ENCODE results near the gene CFAP68. TPM values are rescaled to one million over a fixed set of nuclear protein-coding genes. Genes with fewer than 3 reads are reported as not detected.

CFAP68 gene
- total RNA-seq, 1 donor from 2014 or later: 17.2 TPM

- Mint-ChIP-seq H3K27ac (ENCODE audit: unreplicated experiment) (no peak overlapping the region), H3K4me1 (ENCODE audit: unreplicated experiment) (peaks cover 29% of the 10 kb centered on the region), H3K4me3 (ENCODE audit: unreplicated experiment) (no peak overlapping the region), H3K9me3 (ENCODE audit: unreplicated experiment) (no peaks in the 10 kb centered on the region), H3K36me3 (ENCODE audit: unreplicated experiment) (no peaks in the 10 kb centered on the region), H3K27me3 (ENCODE audit: unreplicated experiment) (peaks cover 7% of the 10 kb centered on the region)
- DNase-seq (ENCODE audit: extremely low spot score, unreplicated experiment): no peak
- no peak for TF ChIP-seq CTCF (IDR thresholded peaks at IDR 0.05)
Measured at GRCh38 chr11:111916768-111917167, 37.4 kb downstream of the CFAP68 start.

- H3K27me3 Mint-ChIP-seq (ENCODE audit: unreplicated experiment): peaks cover 7% of the 10 kb centered on the region
- H3K36me3 Mint-ChIP-seq (ENCODE audit: unreplicated experiment): no peaks in the 10 kb centered on the region
- peaks cover 24% of the 10 kb centered on the region for H3K4me1 Mint-ChIP-seq (ENCODE audit: unreplicated experiment)
- no peak overlapping the region for H3K27ac Mint-ChIP-seq (ENCODE audit: unreplicated experiment)
- H3K9me3 Mint-ChIP-seq (ENCODE audit: unreplicated experiment): no peaks in the 10 kb centered on the region
- no peak for DNase-seq (ENCODE audit: extremely low spot score, unreplicated experiment)
- H3K4me3 Mint-ChIP-seq (ENCODE audit: unreplicated experiment): no peak overlapping the region
- no peak for TF ChIP-seq CTCF (IDR thresholded peaks at IDR 0.05)
Measured at GRCh38 chr11:111917312-111917711, 38.0 kb downstream of the CFAP68 start.

- DNase-seq (ENCODE audit: extremely low spot score, unreplicated experiment): no peak
- Mint-ChIP-seq H3K4me3 (ENCODE audit: unreplicated experiment) (no peak overlapping the region), H3K27me3 (ENCODE audit: unreplicated experiment) (peaks cover 7% of the 10 kb centered on the region), H3K9me3 (ENCODE audit: unreplicated experiment) (no peaks in the 10 kb centered on the region), H3K36me3 (ENCODE audit: unreplicated experiment) (no peaks in the 10 kb centered on the region), H3K4me1 (ENCODE audit: unreplicated experiment) (peaks cover 26% of the 10 kb centered on the region), H3K27ac (ENCODE audit: unreplicated experiment) (no peak overlapping the region)
- TF ChIP-seq CTCF (IDR thresholded peaks at IDR 0.05): no peak
Measured at GRCh38 chr11:111917788-111918187, 38.4 kb downstream of the CFAP68 start.

- Mint-ChIP-seq H3K36me3 (ENCODE audit: unreplicated experiment) (no peaks in the 10 kb centered on the region), H3K4me1 (ENCODE audit: unreplicated experiment) (peaks cover 28% of the 10 kb centered on the region), H3K9me3 (ENCODE audit: unreplicated experiment) (no peaks in the 10 kb centered on the region), H3K27ac (ENCODE audit: unreplicated experiment) (peak within 1 kb of the TSS; percentile 44), H3K27me3 (ENCODE audit: unreplicated experiment) (peaks cover 7% of the 10 kb centered on the region), H3K4me3 (ENCODE audit: unreplicated experiment) (no peak within 1 kb of the TSS)
- no peak for DNase-seq (ENCODE audit: extremely low spot score, unreplicated experiment)
- TF ChIP-seq CTCF (IDR thresholded peaks at IDR 0.05): no peak
Measured at GRCh38 chr11:111918390-111919256, 39.3 kb downstream of the CFAP68 start, which contains the start of gene C11orf52. TSS of gene C11orf52 (plus strand) at chr11:111918913. CDS start at chr11:111918973, 60 bp downstream.

- Mint-ChIP-seq H3K27me3 (ENCODE audit: unreplicated experiment) (peaks cover 7% of the 10 kb centered on the region), H3K4me1 (ENCODE audit: unreplicated experiment) (peaks cover 29% of the 10 kb centered on the region), H3K9me3 (ENCODE audit: unreplicated experiment) (no peaks in the 10 kb centered on the region), H3K36me3 (ENCODE audit: unreplicated experiment) (no peaks in the 10 kb centered on the region), H3K27ac (ENCODE audit: unreplicated experiment) (no peak overlapping the region), H3K4me3 (ENCODE audit: unreplicated experiment) (no peak overlapping the region)
- DNase-seq (ENCODE audit: extremely low spot score, unreplicated experiment): no peak
- TF ChIP-seq CTCF (IDR thresholded peaks at IDR 0.05): no peak
Measured at GRCh38 chr11:111920908-111921307, 41.6 kb downstream of the CFAP68 start.

Measured in osteocyte (in vitro differentiated cells).